ENCODE data around the gene EPHA10.

The EPHA10 gene

DNA sequence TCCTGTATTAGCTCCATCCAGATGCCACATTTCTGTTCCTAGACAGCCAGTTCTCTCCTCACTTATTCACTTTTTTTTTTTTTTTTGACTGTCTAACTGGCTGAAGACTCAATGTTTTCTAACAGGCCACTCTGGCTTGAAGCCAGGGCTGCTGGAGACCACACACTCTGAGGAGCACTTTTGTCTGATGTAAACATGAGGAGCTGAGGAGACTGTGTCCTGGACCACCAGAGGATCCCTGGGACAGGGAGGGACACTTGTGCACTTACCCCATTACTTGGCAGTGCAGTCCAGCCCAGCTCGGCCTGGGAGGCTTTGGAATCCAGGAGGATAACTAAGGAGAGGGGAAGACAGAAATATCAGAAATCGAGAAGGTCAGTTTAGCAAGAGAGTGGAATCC lies 2.4 kb downstream of the EPHA10 start:
- TF ChIP-seq SIN3A (IDR thresholded peaks at IDR 0.05; ENCODE audit: borderline replicate concordance, insufficient read depth, low read length) = no peak
- TF ChIP-seq TAF1 (IDR thresholded peaks at IDR 0.05; ENCODE audit: borderline replicate concordance, insufficient read depth, low read length) = no peak
- TF ChIP-seq, protein P1, sequence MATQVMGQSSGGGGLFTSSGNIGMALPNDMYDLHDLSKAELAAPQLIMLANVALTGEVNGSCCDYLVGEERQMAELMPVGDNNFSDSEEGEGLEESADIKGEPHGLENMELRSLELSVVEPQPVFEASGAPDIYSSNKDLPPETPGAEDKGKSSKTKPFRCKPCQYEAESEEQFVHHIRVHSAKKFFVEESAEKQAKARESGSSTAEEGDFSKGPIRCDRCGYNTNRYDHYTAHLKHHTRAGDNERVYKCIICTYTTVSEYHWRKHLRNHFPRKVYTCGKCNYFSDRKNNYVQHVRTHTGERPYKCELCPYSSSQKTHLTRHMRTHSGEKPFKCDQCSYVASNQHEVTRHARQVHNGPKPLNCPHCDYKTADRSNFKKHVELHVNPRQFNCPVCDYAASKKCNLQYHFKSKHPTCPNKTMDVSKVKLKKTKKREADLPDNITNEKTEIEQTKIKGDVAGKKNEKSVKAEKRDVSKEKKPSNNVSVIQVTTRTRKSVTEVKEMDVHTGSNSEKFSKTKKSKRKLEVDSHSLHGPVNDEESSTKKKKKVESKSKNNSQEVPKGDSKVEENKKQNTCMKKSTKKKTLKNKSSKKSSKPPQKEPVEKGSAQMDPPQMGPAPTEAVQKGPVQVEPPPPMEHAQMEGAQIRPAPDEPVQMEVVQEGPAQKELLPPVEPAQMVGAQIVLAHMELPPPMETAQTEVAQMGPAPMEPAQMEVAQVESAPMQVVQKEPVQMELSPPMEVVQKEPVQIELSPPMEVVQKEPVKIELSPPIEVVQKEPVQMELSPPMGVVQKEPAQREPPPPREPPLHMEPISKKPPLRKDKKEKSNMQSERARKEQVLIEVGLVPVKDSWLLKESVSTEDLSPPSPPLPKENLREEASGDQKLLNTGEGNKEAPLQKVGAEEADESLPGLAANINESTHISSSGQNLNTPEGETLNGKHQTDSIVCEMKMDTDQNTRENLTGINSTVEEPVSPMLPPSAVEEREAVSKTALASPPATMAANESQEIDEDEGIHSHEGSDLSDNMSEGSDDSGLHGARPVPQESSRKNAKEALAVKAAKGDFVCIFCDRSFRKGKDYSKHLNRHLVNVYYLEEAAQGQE (IDR thresholded peaks at IDR 0.05; ENCODE audit: insufficient read depth in 1 of 2, low read depth in 2 of 2, low read length in 2 of 2) = no peak

GRCh38 chr1:37761416-37762095 lies 3.4 kb downstream of the EPHA10 start:
- TF ChIP-seq, protein P1 (IDR thresholded peaks at IDR 0.05; ENCODE audit: insufficient read depth in 1 of 2, low read depth in 2 of 2, low read length in 2 of 2) = no peak
- TF ChIP-seq FOXP2 (optimal IDR thresholded peaks at IDR 0.05; ENCODE audit: borderline replicate concordance, extremely low read depth, extremely low read length, insufficient read depth) (no peak), SIN3A (IDR thresholded peaks at IDR 0.05; ENCODE audit: borderline replicate concordance, insufficient read depth, low read length) (no peak), POLR2AphosphoS5 (IDR thresholded peaks at IDR 0.05; ENCODE audit: low read depth, low read length) (no peak), TAF1 (IDR thresholded peaks at IDR 0.05; ENCODE audit: borderline replicate concordance, insufficient read depth, low read length) (no peak)

DNA sequence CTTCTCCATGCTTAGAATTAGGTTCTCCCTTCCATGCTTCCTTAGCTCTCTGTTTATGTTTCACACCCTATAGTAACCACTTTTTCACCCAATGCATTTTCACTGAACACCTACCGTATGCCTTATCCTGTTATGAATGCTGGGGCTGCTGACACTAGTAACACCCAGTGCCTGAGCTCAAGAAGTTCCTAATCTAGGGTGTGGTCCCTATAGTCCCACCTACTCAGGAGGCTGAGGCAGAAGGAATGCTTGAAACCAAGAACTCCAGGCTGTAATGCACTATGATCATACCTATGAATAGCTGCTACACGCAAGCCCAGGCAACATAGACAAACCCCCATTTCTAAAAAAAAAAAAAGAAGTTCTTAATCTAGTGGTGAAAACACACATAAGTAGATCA lies 5.5 kb downstream of the EPHA10 start:
- TF ChIP-seq FOXP2 (optimal IDR thresholded peaks at IDR 0.05; ENCODE audit: borderline replicate concordance, extremely low read depth, extremely low read length, insufficient read depth) (no peak), SIN3A (IDR thresholded peaks at IDR 0.05; ENCODE audit: borderline replicate concordance, insufficient read depth, low read length) (no peak), TAF1 (IDR thresholded peaks at IDR 0.05; ENCODE audit: borderline replicate concordance, insufficient read depth, low read length) (no peak), POLR2AphosphoS5 (IDR thresholded peaks at IDR 0.05; ENCODE audit: low read depth, low read length) (no peak)
- TF ChIP-seq, protein P1 (IDR thresholded peaks at IDR 0.05; ENCODE audit: insufficient read depth in 1 of 2, low read depth in 2 of 2, low read length in 2 of 2) = no peak

- TF ChIP-seq TAF1 (IDR thresholded peaks at IDR 0.05; ENCODE audit: borderline replicate concordance, insufficient read depth, low read length) = no peak
Observed at GRCh38 chr1:37755951-37756560, 8.9 kb downstream of the EPHA10 start.

- TF ChIP-seq SIN3A (IDR thresholded peaks at IDR 0.05; ENCODE audit: borderline replicate concordance, insufficient read depth, low read length) = no peak
- TF ChIP-seq, protein P1 (IDR thresholded peaks at IDR 0.05; ENCODE audit: insufficient read depth in 1 of 2, low read depth in 2 of 2, low read length in 2 of 2) = no peak
- no peak for TF ChIP-seq TAF1 (IDR thresholded peaks at IDR 0.05; ENCODE audit: borderline replicate concordance, insufficient read depth, low read length)
- no peak for TF ChIP-seq FOXP2 (optimal IDR thresholded peaks at IDR 0.05; ENCODE audit: borderline replicate concordance, extremely low read depth, extremely low read length, insufficient read depth)
- TF ChIP-seq POLR2AphosphoS5 (IDR thresholded peaks at IDR 0.05; ENCODE audit: low read depth, low read length) = no peak
Observed at GRCh38 chr1:37755290-37755689, 9.6 kb downstream of the EPHA10 start.

Data from PFSK-1 (cell line).